A204.1 (cell line): Measurements from ENCODE around the gene LTBP1.

Source experiments
- FAIRE-seq: peaks from 2 replicates; lab custom pipeline; 2012; peaks lifted over from hg19 to GRCh38; lab: Jason Lieb, UNC

Gene LTBP1

GRCh38 chr2:32931945-32932709 is 14.6 kb upstream of the LTBP1 start:
- no peak for FAIRE-seq

GRCh38 chr2:32932825-32933755 is 13.7 kb upstream of the LTBP1 start:
- FAIRE-seq = no peak

DNA sequence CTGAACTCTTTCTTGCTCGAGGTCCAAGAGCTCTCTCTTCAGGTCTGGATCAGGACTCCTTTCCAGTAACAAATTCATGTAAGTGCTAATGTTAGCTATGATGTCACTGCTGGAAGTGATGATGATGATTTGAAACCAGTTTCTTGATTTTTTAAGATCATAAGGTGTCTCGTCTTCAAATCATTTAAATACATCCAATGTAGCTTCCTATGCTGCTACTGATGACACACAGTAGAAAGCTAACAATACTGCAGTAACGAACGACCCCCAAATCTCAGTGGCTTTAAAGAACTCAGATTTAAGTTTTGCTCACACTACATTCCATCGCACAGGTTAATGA is 13.0 kb upstream of the LTBP1 start:
- FAIRE-seq = no peak

GRCh38 chr2:32937602-32938448 is 8.9 kb upstream of the LTBP1 start:
- no peak for FAIRE-seq

DNA sequence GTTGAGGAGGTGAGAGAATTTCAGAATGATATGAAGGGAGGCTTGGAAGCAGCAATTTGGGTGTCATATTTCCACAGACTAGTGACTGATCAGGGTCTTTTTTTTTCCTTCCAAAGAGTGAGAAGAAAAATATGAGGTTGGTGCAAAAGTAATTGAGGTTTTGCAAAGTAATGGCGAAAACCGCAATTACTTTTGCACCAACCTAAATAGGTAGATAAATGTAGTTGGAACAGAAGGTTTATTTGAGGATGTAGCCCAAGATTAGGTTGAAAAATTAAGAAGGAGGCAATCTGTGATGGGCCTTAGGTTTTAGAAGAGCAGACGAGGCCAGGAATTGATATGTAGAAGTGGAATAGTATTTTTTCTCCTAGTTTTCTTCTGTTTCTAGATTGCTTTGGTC is 7.8 kb upstream of the LTBP1 start:
- no peak for FAIRE-seq

DNA sequence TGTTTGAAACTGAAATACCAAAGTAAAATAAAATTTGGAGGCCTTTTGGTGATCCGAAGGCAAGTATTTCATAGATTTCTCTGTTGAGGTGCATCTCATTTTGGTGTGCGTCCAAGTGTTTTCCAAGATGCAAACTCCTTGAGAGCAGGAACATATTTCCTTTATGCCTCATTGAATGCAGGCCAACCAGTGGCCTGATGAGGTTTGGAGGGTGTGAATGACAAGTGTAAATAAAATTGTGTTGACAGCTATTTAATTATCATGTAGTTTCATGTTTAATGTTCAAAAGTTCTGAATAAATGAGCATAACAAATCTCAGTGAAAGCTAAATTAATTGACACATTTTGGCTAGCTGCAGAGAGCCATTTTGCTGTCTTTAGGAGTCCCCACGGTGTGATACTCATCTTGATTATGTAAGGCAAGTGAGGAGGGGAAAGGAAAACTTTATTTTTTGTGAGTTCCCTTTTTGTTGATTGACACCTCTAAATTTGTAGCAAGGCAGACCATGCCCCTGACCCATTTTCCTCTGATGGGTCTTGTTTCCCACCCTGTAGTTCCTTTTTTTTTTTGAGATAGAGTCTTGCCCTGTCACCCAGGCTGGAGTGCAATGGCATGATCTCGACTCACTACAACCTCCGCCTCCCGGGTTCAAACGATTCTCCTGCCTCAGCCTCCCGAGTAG is 6.3 kb upstream of the LTBP1 start:
- no peak for FAIRE-seq

GRCh38 chr2:32941944-32942690 is 4.6 kb upstream of the LTBP1 start:
- no peak for FAIRE-seq

GRCh38 chr2:32942793-32943485 is 3.8 kb upstream of the LTBP1 start:
- no peak for FAIRE-seq

GRCh38 chr2:32945286-32945685 is 1.5 kb upstream of the LTBP1 start:
- no peak for FAIRE-seq

DNA sequence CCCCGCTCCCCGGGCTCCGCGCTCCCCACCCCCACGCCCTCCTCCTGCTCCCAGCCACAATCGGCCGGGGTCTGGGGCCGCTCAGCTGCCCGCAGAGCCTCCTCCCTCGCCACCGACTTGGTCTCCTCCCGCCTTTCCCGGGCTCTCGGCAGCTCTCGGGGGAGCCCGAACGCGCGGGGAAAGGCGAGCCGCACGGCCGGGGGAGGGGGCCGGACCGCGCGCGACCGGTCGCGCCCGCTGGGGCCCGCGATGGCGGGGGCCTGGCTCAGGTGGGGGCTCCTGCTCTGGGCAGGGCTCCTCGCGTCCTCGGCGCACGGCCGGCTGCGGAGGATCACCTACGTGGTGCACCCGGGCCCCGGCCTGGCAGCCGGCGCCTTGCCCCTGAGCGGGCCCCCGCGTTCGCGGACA is 327 bp downstream of the LTBP1 start:
- FAIRE-seq = no peak

GRCh38 chr2:32947484-32948143 is 861 bp downstream of the LTBP1 start:
- no peak for FAIRE-seq

DNA sequence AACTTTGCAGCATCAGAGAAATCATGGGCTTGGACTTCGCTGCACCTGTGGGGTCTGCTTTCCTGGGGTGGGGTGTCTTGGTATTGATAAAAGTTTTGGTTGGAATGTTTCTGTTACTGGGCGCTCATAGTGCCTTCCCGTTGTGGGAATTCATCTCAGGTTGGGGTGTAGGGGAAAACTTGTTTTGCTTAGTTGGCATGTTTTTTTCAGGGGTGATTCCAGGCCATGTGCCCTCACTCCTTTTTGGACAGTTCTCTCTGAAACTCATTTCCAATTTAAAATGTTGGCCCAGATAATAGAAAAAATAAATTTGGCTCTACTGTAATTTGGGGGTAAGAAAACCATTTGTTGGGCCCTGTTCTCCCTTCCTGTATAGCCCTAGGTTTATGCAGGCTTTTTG is 1.5 kb downstream of the LTBP1 start:
- no peak for FAIRE-seq

DNA sequence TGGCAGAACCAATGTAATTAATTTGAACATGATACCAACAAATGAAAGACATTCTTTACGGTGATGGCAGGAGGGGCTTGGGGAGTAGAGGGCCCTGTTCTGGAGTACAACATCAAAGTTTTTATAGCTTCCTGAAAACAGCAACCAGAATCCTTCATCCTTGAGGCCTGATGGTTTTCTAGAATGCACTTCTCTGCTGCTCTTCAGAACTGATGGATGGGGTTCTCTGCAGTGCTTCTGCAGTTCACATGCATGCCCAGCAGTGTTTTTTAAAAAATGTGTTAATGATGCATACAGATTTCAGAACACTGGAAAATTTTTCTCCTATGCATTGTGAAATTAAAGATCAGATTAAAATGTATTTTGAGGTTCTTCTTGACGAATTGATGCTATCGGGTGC is 2.5 kb downstream of the LTBP1 start:
- no peak for FAIRE-seq

DNA sequence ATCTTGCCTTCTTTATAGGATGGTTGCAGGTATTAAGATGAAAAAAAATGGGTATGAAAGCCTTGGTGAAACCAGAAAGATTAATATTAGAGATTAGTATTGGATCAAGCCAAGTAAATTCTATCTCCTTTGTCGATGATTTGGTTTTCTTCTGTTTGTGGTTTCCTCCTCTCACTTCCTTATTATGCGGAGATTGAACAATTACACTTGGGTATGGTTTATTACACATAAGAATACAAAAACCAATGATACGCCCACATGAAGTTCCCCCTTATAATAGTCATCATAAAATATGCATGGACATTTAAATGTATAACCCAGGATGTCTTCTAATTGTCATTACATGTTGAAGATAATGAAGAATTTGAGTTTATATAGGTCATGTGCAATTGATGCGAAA is 4.9 kb downstream of the LTBP1 start:
- no peak for FAIRE-seq

GRCh38 chr2:32952761-32953476 is 6.2 kb downstream of the LTBP1 start:
- no peak for FAIRE-seq

- FAIRE-seq = no peak
Measured at GRCh38 chr2:32954206-32954605, 7.5 kb downstream of the LTBP1 start.

GRCh38 chr2:32958821-32959220 is 12.1 kb downstream of the LTBP1 start:
- FAIRE-seq = no peak

- FAIRE-seq = no peak
Measured at GRCh38 chr2:32960238-32960637, 13.5 kb downstream of the LTBP1 start.

DNA sequence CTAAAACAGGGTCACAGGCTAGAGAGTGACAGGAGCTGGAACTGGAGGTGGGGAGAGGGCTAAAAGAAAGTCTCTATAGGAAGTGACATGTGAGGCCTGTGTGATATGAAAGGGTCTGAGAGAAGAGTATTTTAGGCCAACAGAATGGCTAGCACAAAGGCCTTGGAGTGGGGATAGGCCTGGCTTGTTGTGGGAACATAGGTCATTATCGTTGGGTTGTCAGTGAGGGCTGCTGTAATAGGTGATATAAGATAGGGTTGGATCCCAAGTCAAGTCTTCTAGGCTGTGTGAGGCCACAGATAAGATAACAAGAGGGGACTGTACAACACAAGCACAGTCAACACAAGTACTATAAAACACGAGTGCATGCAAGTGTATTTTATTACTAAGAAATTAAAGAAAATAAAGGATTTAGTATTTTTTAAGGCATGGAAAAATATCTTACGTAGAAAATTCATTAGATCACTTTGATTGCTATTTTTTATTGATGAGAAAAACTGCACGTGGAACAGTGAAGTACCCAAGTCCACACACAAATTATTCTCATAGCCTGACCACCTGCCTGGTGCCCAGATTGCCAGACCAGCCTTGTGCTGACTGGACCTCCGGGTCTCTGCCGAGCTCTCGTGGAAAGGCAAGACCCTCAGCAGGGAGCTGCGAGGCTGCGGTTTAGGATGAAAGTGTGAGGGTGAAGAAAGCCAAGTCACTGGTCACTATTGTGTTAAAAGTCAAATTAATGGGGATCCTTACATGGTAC is 14.1 kb downstream of the LTBP1 start:
- FAIRE-seq = no peak
